H1 (cell line): ENCODE data around the gene CRTAP. TPM values are rescaled to one million over a fixed set of nuclear protein-coding genes. Genes with fewer than 3 reads are reported as not detected.

ENCODE experiments used
- CTCF ChIA-PET: fragments of 300-600 bp; sonication (Branson Sonifier 250); formaldehyde crosslinking; loops from one replicate; lab custom pipeline; 2021; ENCODE audit not compliant: partially characterized antibody; lab: Charles Lee
- POLR2A ChIA-PET: fragments of 300-600 bp; sonication (Branson Sonifier 250); formaldehyde crosslinking; loops from one replicate; lab custom pipeline; 2021; ENCODE audit warnings: inconsistent platforms; ENCODE audit not compliant: partially characterized antibody; lab: Charles Lee
- DNase-seq, 2 experiments: peaks; one replicate each; pipeline versions ENCODE4 v3.0.0 to v3.0.0-alpha.2; 2010 to 2022; ENCODE audit warnings: low spot score in 2 of 2, low read depth in 1 of 2, mixed read lengths in 1 of 2
- FAIRE-seq: peaks from 2 replicates; lab custom pipeline; 2011; peaks lifted over from hg19 to GRCh38; lab: Jason Lieb, UNC
- H2AFZ ChIP-seq: 2 replicates; pipeline ENCODE4 v1.8.1; 2012; ENCODE audit warnings: low read length, inconsistent platforms
- H2AK5ac ChIP-seq: 2 replicates; pipeline ENCODE4 v1.6.1; 2013; ENCODE audit warnings: low read depth, low read length
- H2BK120ac ChIP-seq: replicated peaks from 2 replicates; pipeline ENCODE3; 2013; ENCODE audit warnings: low read depth, low read length, inconsistent platforms
- H2BK12ac ChIP-seq: 2 replicates; pipeline ENCODE4 v1.6.1; 2013; ENCODE audit warnings: low read depth, low read length
- H2BK15ac ChIP-seq: 2 replicates; pipeline ENCODE4 v1.6.1; 2013; ENCODE audit warnings: low read length
- H2BK20ac ChIP-seq: 2 replicates; pipeline ENCODE4 v1.6.1; 2013; ENCODE audit warnings: low read length
- H2BK5ac ChIP-seq: 2 replicates; pipeline ENCODE4 v1.6.1; 2013; ENCODE audit warnings: low read depth, low read length
- H3K14ac ChIP-seq: 2 replicates; pipeline ENCODE4 v1.6.1; 2013; ENCODE audit warnings: inconsistent platforms; ENCODE audit not compliant: insufficient read length
- H3K18ac ChIP-seq: 2 replicates; pipeline ENCODE4 v1.6.1; 2013; ENCODE audit warnings: low read length; ENCODE audit errors: extremely low read depth
- H3K23ac ChIP-seq: 2 replicates; pipeline ENCODE4 v1.6.1; 2013; ENCODE audit warnings: inconsistent platforms; ENCODE audit not compliant: insufficient read length
- H3K23me2 ChIP-seq: 2 replicates; pipeline ENCODE4 v1.6.1; 2013; ENCODE audit warnings: low read depth, low read length
- H3K27ac ChIP-seq: 2 replicates; pipeline ENCODE4 v1.6.1; 2011; ENCODE audit warnings: low read depth, low read length, inconsistent platforms
- H3K27me3 ChIP-seq, 4 experiments: replicated peaks in 1 of 4; 1 replicate in 1 of 4; 2 replicates in 3 of 4; pipeline versions ENCODE4 v1.6.1 to v1.8.1; 2011 to 2013; ENCODE audit warnings: low read length in 3 of 4, mild to moderate bottlenecking in 3 of 4, inconsistent platforms in 2 of 4, mixed read lengths in 2 of 4, moderate library complexity in 1 of 4; ENCODE audit not compliant: control insufficient read depth in 3 of 4, insufficient read depth in 3 of 4; ENCODE audit errors: extremely low read depth in 1 of 4
- H3K36me3 ChIP-seq, 4 experiments: 2 replicates each; pipeline versions ENCODE4 v1.6.1 to v1.8.1; 2011 to 2013; ENCODE audit warnings: mild to moderate bottlenecking in 4 of 4, low read length in 3 of 4, moderate library complexity in 2 of 4, control low read depth in 1 of 4, inconsistent platforms in 1 of 4; ENCODE audit not compliant: insufficient read depth in 4 of 4, control insufficient read depth in 2 of 4
- H3K4ac ChIP-seq: replicated peaks from 2 replicates; pipeline ENCODE3; 2013; ENCODE audit warnings: low read length, low read depth, mixed read lengths, inconsistent platforms; ENCODE audit not compliant: insufficient read length
- H3K4me1 ChIP-seq, 4 experiments: replicated peaks in 1 of 4; 1 replicate in 1 of 4; 2 replicates in 3 of 4; pipeline versions ENCODE4 v1.6.1 to v1.8.1; 2011 to 2013; ENCODE audit warnings: low read length in 3 of 4, inconsistent platforms in 2 of 4, mixed read lengths in 1 of 4; ENCODE audit not compliant: insufficient read depth in 4 of 4, control insufficient read depth in 3 of 4
- H3K4me2 ChIP-seq, 2 experiments: 2 replicates each; pipeline versions ENCODE4 v1.6.1 to v1.8.1; 2011 to 2013; ENCODE audit warnings: low read depth in 2 of 2, low read length in 2 of 2, control low read depth in 1 of 2, inconsistent platforms in 1 of 2, mild to moderate bottlenecking in 1 of 2; ENCODE audit not compliant: insufficient read depth in 1 of 2
- H3K4me3 ChIP-seq, 4 experiments: fragments of 200-600, 300-600 bp in 1 of 4; sonication (generic), shearing (Covaris generic), sonication (Bioruptor Twin) in 1 of 4; 2 replicates each; pipeline versions ENCODE4 v1.5.1 to v1.8.1; 2011 to 2016; ENCODE audit warnings: low read length in 4 of 4, low read depth in 3 of 4, control low read depth in 2 of 4, inconsistent platforms in 2 of 4, mild to moderate bottlenecking in 2 of 4, mixed read lengths in 1 of 4, moderate library complexity in 1 of 4; ENCODE audit not compliant: insufficient read depth in 2 of 4; ENCODE audit errors: extremely low read depth in 1 of 4
- H3K56ac ChIP-seq: replicated peaks from 2 replicates; pipeline ENCODE3; 2013; ENCODE audit warnings: low read depth, mild to moderate bottlenecking, mixed read lengths, low read length, inconsistent platforms; ENCODE audit not compliant: insufficient read length
- H3K79me1 ChIP-seq: 2 replicates; pipeline ENCODE4 v1.6.1; 2013; ENCODE audit warnings: low read depth, low read length, control low read depth
- H3K79me2 ChIP-seq, 2 experiments: 2 replicates each; pipeline versions ENCODE4 v1.6.1 to v1.8.1; 2012 to 2013; ENCODE audit warnings: low read length in 2 of 2, mild to moderate bottlenecking in 2 of 2, inconsistent platforms in 1 of 2; ENCODE audit not compliant: insufficient read depth in 2 of 2, control insufficient read depth in 1 of 2
- H3K9ac ChIP-seq, 4 experiments: replicated peaks in 1 of 4; 1 replicate in 1 of 4; 2 replicates in 3 of 4; pipeline versions ENCODE4 v1.6.1 to v1.8.1; 2011 to 2013; ENCODE audit warnings: low read depth in 3 of 4, low read length in 3 of 4, control low read depth in 2 of 4, mild to moderate bottlenecking in 2 of 4, moderate library complexity in 2 of 4, inconsistent platforms in 1 of 4; ENCODE audit errors: extremely low read depth in 1 of 4
- H3K9me3 ChIP-seq, 2 experiments: 2 replicates each; pipeline versions ENCODE4 v1.6.1 to v1.8.1; 2012 to 2013; ENCODE audit warnings: mild to moderate bottlenecking in 2 of 2, moderate library complexity in 2 of 2, control low read depth in 1 of 2, inconsistent platforms in 1 of 2, low read depth in 1 of 2, low read length in 1 of 2, mixed read lengths in 1 of 2; ENCODE audit not compliant: insufficient read depth in 2 of 2
- H4K20me1 ChIP-seq, 2 experiments: replicated peaks in 1 of 2; 2 replicates each; pipeline versions ENCODE3 to v1.8.1; 2011 to 2013; ENCODE audit warnings: inconsistent platforms in 2 of 2, low read length in 2 of 2, mild to moderate bottlenecking in 1 of 2; ENCODE audit not compliant: insufficient read depth in 2 of 2, control insufficient read depth in 1 of 2
- H4K5ac ChIP-seq: 2 replicates; pipeline ENCODE4 v1.6.1; 2013; ENCODE audit warnings: low read length, low read depth, mixed read lengths, inconsistent platforms; ENCODE audit not compliant: insufficient read length
- H4K8ac ChIP-seq: 2 replicates; pipeline ENCODE4 v1.8.0; 2013; ENCODE audit warnings: mild to moderate bottlenecking, moderate library complexity, low read length, inconsistent platforms; ENCODE audit not compliant: insufficient read depth; ENCODE audit errors: extremely low read depth
- H4K91ac ChIP-seq: replicated peaks from 2 replicates; pipeline ENCODE3; 2013; ENCODE audit warnings: low read length, mixed read lengths, inconsistent platforms; ENCODE audit not compliant: insufficient read length
- BRCA1 ChIP-seq: IDR thresholded peaks from 2 replicates; pipeline ENCODE4 v1.6.1; 2012; ENCODE audit warnings: low read depth, low read length, improper control_type of control experiment
- CBX8 ChIP-seq: fragments of 300-800, 300-1000 bp; sonication (generic); IDR thresholded peaks from 2 replicates; pipeline ENCODE4 v1.7.1; 2016; ENCODE audit warnings: low read depth, low read length, borderline replicate concordance
- RXRA ChIP-seq: IDR thresholded peaks from 2 replicates; pipeline ENCODE4 v1.6.1; 2011; ENCODE audit warnings: low read depth, mild to moderate bottlenecking, low read length, moderate library complexity; ENCODE audit not compliant: insufficient read depth
- WGBS, 2 experiments: shearing (Covaris generic) in 1 of 2; methylation state at CpG; one replicate each; pipeline versions ENCODE4 v1.1.6 to v1.1.7; 2013 to 2015; ENCODE audit warnings: low lambda C conversion rate in 2 of 2, mixed read lengths in 2 of 2, inconsistent platforms in 1 of 2, low coverage in 1 of 2, missing lambda C conversion rate in 1 of 2; ENCODE audit not compliant: insufficient replicate concordance in 2 of 2, insufficient coverage in 1 of 2, insufficient read length in 1 of 2; ENCODE audit errors: extremely low coverage in 1 of 2, missing lambda C conversion rate in 1 of 2; 5-methylcytosine and 5-hydroxymethylcytosine counted together
- polyA plus RNA-seq, 7 experiments: library from polyadenylated mRNA; depleted of rRNA in 3 of 7; stranded (reverse) in 5 of 7; unstranded in 2 of 7; fragments of >200 nt in 5 of 7; fragments of 200-250 nt in 2 of 7; gene quantifications; 1 replicate in 5 of 7; 2 replicates in 1 of 7; 4 replicates in 1 of 7; pipeline versions ENCODE4 v1.2.1 to v1.2.3, GENCODE V29; 2011 to 2013; ENCODE audit warnings: missing spikeins in 2 of 7, mixed read lengths in 2 of 7
- total RNA-seq: library from RNA; stranded (reverse); fragmentation: NEBNext Ultra II Directional; extraction: Animal tissue kit (Norgen Biotek cat#: 25700); gene quantifications from 2 replicates; pipeline ENCODE4 v1.2.1, GENCODE V29; 2021
- TF ChIP-seq, protein P1 (sequence below): IDR thresholded peaks from 2 replicates; pipeline ENCODE4 v1.6.1; 2011; ENCODE audit warnings: low read length, improper control_type of control experiment
- TF ChIP-seq, protein P2 (sequence below), 3 experiments: IDR thresholded peaks; 1 replicate in 2 of 3; 2 replicates in 1 of 3; pipeline versions ENCODE4 v1.5.1 to v1.6.1; 2011; ENCODE audit warnings: low read length in 3 of 3, mild to moderate bottlenecking in 3 of 3, inconsistent platforms in 2 of 3, low read depth in 1 of 3, moderate library complexity in 1 of 3; ENCODE audit not compliant: insufficient read depth in 1 of 3; ENCODE audit errors: control extremely low read depth in 1 of 3

CRTAP gene
- total and polyA plus RNA-seq, 2 of the 8 experiments (the other 6 are each of a cell fraction or from before 2014, with no cell fraction given) = 159 to 188 TPM

DNA sequence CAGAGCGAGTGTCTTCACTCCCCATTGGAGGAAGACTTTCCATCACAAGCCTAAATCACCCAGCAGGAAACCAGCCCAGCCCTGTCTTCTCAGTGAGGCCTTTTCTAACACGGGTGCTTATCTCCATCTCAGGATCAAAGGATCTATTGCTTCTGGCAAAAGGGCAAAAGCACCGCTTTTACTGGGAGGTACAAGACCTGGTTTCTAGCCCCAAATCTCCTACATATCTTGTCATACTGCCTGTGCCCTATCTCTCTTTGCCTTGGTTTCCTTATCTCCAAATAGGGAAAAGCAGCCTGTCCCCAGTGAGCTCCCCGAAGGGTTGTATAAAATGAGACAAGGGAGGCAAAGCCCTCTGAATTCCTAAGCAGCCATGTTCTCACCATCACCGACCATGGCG, 22.1 kb upstream of the CRTAP start:
- Histone ChIP-seq H4K91ac (no peak overlapping the region), H3K4me1 (peaks cover 0 to 3% (median 2%) of the 10 kb centered on the region in 4 experiments; a peak in 4 of 7 replicates), H2AFZ (no peak overlapping the region), H3K23me2 (peaks cover 7% of the 10 kb centered on the region; the same call in 1 of the 2 replicates), H4K8ac (no peak overlapping the region), H3K23ac (no peak overlapping the region), H2AK5ac (no peak overlapping the region), H2BK120ac (no peak overlapping the region), H3K36me3 (peaks cover 3 to 9% (median 7%) of the 10 kb centered on the region in 4 experiments; a peak in 6 of 8 replicates), H3K27me3 (no peaks in the 10 kb centered on the region; a peak in 2 of 7 replicates), H3K4me3 (no peak overlapping the region), H3K14ac (no peak overlapping the region), H4K20me1 (peaks cover 0 to 16% of the 10 kb centered on the region in 2 experiments), H3K79me1 (peaks cover 23% of the 10 kb centered on the region), H2BK20ac (no peak overlapping the region), H2BK15ac (no peak overlapping the region), H2BK5ac (no peak overlapping the region), H3K56ac (no peak overlapping the region), H3K27ac (no peak overlapping the region), H3K9me3 (no peaks in the 10 kb centered on the region), H3K4me2 (no peak overlapping the region), H2BK12ac (no peak overlapping the region), H3K18ac (no peak overlapping the region), H3K9ac (no peak overlapping the region), H4K5ac (no peak overlapping the region), H3K4ac (no peak overlapping the region), H3K79me2 (peaks cover 0 to 57% of the 10 kb centered on the region in 2 experiments; a peak in 2 of 4 replicates)
- CTCF ChIA-PET = interaction anchor here (0.6 kb wide), 1 partner anchor 14 kb away, joined by 3 read pairs; no protein-coding TSS in a partner anchor
- POLR2A ChIA-PET = interaction anchor here (1.2 kb wide), 1 partner anchor 11 kb away, joined by 6 read pairs; no protein-coding TSS in a partner anchor
- DNase-seq (no peak), FAIRE-seq (no peak)
- no peak for TF ChIP-seq CBX8
- TF ChIP-seq, protein P1, sequence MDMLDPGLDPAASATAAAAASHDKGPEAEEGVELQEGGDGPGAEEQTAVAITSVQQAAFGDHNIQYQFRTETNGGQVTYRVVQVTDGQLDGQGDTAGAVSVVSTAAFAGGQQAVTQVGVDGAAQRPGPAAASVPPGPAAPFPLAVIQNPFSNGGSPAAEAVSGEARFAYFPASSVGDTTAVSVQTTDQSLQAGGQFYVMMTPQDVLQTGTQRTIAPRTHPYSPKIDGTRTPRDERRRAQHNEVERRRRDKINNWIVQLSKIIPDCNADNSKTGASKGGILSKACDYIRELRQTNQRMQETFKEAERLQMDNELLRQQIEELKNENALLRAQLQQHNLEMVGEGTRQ = no peak
- no peak for TF ChIP-seq RXRA
- TF ChIP-seq, protein P2, sequence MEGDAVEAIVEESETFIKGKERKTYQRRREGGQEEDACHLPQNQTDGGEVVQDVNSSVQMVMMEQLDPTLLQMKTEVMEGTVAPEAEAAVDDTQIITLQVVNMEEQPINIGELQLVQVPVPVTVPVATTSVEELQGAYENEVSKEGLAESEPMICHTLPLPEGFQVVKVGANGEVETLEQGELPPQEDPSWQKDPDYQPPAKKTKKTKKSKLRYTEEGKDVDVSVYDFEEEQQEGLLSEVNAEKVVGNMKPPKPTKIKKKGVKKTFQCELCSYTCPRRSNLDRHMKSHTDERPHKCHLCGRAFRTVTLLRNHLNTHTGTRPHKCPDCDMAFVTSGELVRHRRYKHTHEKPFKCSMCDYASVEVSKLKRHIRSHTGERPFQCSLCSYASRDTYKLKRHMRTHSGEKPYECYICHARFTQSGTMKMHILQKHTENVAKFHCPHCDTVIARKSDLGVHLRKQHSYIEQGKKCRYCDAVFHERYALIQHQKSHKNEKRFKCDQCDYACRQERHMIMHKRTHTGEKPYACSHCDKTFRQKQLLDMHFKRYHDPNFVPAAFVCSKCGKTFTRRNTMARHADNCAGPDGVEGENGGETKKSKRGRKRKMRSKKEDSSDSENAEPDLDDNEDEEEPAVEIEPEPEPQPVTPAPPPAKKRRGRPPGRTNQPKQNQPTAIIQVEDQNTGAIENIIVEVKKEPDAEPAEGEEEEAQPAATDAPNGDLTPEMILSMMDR (IDR thresholded peaks at IDR 0.05; ENCODE audit: control extremely low read depth in 1 of 3, insufficient read depth in 1 of 3, low read depth in 1 of 3, low read length in 3 of 3) = no peak
- TF ChIP-seq BRCA1 = no peak
- 95% methylated on average over 6 of the region's 6 CpGs; no CpG with 5 or more reads in 1 of the 2 experiments for WGBS, 2 experiments
